GM19193 (cell line): Measurements from ENCODE around the gene SSC5D.

Experiments
- POLR2A ChIP-seq: IDR thresholded peaks from 4 replicates; pipeline ENCODE4 v1.6.1; 2011; ENCODE audit not compliant: insufficient read depth, insufficient read length; ENCODE audit errors: extremely low read depth

Gene SSC5D

GRCh38 chr19:55495646-55496349, 7.6 kb downstream of the SSC5D start:
- TF ChIP-seq POLR2A = no peak

GRCh38 chr19:55497763-55498162, 9.5 kb downstream of the SSC5D start:
- no peak for TF ChIP-seq POLR2A

DNA sequence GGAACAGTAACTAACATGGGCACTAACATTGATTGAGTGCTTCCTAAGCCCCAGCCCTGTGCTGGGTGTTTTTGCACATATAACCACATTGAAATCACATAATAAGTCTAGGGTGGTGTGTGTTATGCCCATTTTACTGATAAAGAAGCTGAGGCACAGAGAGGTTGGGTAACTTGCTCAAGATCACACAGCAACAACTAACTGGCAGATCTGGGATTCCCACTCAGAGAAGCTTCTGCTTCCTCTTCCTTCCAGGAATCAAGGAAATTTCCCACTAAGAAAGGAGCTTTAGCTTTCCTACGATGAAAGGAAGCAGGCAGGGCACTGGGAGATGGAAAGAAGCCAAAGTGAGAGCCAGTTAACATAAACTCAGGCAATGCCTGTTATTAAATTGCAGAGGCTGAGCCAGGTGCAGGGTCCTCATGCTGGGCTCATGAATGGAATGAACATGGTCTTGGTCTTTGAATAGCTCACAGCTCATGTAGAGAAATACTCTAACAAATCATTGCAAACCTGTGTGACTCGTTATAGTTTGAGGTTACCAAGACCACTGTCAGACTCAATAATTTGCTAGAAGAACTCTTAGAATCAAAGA, 10.1 kb downstream of the SSC5D start:
- TF ChIP-seq POLR2A = no peak

- TF ChIP-seq POLR2A = no peak
Observed at GRCh38 chr19:55500368-55500952, 12.2 kb downstream of the SSC5D start.

DNA sequence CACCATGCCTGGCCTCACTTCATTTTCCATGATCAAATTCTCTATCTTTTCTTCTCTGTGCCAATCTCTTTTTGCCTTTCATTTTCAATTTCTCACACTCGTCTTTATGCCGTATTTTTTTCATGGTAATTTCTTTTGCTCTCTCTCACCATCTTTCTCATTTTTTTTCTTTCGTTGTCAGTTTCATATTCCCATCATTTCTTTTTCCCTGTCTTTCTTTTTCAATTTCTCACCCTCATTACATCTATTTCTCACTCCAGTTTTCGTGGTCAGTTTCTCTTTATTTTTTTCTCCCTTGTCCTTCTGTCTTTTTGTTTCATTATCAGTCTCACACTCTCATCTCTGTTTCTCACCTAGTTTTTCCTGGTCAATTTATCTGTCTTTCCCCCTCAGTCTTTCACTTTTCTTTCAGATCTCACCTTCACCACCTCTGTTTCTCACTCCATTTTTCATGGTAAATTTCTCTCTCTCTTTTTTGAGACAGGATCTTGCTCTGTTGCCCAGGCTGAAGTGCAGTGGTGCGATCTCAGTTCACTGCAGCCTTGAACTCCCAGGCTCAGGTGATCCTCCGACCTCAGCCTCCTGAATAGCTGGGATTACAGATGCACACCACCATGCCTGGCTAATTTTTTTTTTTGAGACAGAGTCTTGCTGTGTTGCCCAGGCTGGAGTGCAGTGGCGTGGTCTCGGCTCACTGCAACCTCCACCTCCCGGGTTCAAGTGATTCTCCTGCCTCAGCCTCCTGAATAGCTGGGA, 14.1 kb downstream of the SSC5D start:
- no peak for TF ChIP-seq POLR2A

DNA sequence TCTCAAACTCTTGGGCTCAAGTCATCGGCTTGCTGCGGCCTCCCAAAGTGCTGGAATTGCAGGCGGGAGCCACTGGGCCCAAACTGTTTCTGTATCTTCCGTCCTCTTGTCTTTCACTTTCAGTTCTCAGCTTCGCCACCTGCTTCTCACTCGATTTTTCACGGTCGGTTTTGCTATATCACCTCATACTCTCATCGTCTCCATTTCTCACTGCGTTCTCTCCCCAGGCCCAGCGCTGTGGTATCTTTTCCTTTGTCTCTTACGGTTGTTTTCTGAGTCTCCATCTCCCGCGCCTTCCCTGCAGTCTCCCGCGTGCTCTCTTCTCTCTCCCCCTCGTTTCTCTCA, 14.9 kb downstream of the SSC5D start:
- no peak for TF ChIP-seq POLR2A

- no peak for TF ChIP-seq POLR2A
Observed at GRCh38 chr19:55503502-55504251, 15.4 kb downstream of the SSC5D start.

- TF ChIP-seq POLR2A = no peak
Observed at GRCh38 chr19:55504252-55504603, 16.0 kb downstream of the SSC5D start.

DNA sequence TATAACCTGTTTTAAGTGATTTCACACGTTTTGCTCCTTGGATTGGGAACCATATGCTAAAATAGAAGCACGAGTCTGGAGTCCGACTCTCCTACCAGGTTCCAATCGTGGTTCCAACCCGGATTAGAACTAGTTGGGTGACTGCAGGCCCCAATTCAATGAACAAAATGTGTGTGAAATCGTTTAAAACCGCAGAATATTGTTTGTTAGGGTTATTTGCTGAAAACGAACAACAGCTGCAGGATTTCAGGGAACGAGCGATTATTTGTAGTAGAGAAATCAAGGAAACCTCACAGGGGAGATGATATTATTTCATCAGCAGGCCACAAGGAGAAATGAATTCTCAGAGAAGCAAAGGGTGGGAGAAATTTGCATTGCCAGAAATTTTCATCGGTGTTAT, 16.7 kb downstream of the SSC5D start:
- TF ChIP-seq POLR2A = no peak

GRCh38 chr19:55508120-55508519, 19.9 kb downstream of the SSC5D start:
- TF ChIP-seq POLR2A = no peak

DNA sequence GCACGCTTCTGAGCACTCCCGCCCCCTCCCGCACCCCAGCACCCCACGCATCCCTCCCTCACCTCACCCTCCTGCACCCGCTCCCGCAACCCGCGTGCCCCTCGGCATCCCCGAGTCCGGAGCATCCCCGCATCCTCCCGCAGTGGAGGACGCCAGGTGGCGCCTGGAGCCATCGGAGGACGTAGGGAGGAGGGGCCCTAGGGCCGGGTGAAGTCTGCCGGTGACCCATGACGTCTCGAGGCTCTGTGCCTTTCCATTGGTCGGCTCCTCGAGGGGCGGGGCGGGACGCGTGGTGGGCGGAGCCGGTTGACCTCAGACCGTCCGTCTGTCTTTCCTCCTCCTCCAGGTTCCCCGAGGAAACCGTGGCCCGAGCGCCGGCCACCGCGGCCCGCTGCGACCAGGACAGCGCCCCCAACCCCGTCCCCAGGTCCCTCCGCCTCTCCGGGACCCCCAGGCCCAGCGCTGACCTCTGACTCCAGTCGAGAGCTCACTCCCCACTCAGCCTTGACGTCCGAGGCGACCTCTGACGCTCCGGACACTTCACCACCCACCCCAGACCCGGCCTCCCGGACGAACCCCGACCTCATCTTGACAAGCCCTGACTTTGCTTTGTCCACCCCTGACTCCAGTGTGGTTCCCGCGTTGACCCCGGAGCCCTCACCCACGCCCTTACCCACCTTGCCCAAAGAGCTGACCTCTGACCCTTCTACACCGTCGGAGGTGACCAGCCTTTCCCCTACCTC, 28.8 kb downstream of the SSC5D start:
- no peak for TF ChIP-seq POLR2A

DNA sequence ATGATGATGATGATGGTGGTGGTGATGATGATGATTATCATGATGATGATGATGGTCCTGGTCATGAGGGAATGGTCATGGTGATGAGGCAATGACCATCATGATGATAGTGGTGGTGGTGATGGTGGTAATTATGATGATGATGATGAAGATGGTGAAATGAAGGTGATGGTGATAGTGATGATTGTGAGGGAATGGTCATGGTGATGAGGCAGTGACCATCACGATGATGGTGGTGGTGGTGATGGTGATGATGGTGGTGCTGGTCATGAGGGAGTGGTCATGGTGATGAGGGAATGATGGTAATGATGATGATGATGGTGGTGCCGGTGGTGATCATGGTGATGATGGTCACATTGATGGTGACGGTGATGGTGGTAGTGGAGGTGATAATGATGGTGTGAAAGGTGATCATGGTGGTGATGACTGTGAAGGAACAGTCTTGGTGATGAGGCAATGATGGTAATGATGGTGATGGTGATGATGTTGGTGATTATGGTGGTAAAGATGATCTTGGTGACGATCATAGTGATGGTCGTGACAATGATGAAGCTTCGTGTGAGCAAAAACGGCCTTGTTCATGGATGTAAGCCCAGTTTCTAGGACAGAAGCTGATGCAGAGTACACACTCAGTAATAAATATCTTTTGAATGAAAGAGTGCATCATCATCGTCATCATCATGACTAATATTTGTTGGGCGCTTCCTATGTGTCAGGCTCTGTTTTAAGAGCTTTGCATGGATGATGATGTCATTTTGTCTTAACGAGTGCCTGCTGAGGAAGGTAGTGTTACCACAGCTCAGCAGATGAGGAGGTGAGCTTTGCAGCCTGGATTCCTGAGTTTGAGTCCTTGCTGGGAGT, 31.4 kb downstream of the SSC5D start:
- no peak for TF ChIP-seq POLR2A

GRCh38 chr19:55520691-55521292, 32.6 kb downstream of the SSC5D start:
- TF ChIP-seq POLR2A = no peak
